ENCODE data around the gene TEC. TPM values are rescaled to one million over a fixed set of nuclear protein-coding genes. Genes with fewer than 3 reads are reported as not detected.

TEC gene
- total and polyA plus RNA-seq, 2 experiments from 2014 or later, result not detected

GRCh38 chr4:48259748-48260147, 9.9 kb downstream of the TEC start:
- no peak overlapping the region for H3K4me2 ChIP-seq (ENCODE audit: unreplicated experiment)
- no peaks in the 10 kb centered on the region for H3K4me1 ChIP-seq (ENCODE audit: insufficient read depth)
- H3K4me3 ChIP-seq, result no peak overlapping the region
- H3K9ac ChIP-seq, result no peak overlapping the region
- WGBS, 2 experiments (ENCODE audit: low coverage in 1 of 2, low lambda C conversion rate in 2 of 2, missing lambda C conversion rate in 2 of 2), result 55 to 56% methylated on average over 1 of the region's 1 CpG
- no peak for DNase-seq
- no peaks in the 10 kb centered on the region for H3K9me3 ChIP-seq (ENCODE audit: low read depth)
- no peaks in the 10 kb centered on the region for H3K9me2 ChIP-seq (ENCODE audit: insufficient read depth)
- in situ Hi-C loops (cut with MboI), result no loop called here
- no peak for TF ChIP-seq EZH2 (IDR thresholded peaks at IDR 0.05; ENCODE audit: insufficient read depth, poor library complexity, severe bottlenecking)
- TF ChIP-seq EZH2phosphoT487 (IDR thresholded peaks at IDR 0.05; ENCODE audit: insufficient read depth, low read depth), result no peak
- H3K27ac ChIP-seq, result no peak overlapping the region
- H2AFZ ChIP-seq, result no peak overlapping the region
- H3K27me3 ChIP-seq (replicated peaks; ENCODE audit: insufficient read depth), result no peaks in the 10 kb centered on the region
- no peaks in the 10 kb centered on the region for H3K79me2 ChIP-seq (ENCODE audit: insufficient read depth)
- H3K36me3 ChIP-seq (ENCODE audit: low read depth), result no peaks in the 10 kb centered on the region
- no peaks in the 10 kb centered on the region for H3F3A ChIP-seq (ENCODE audit: insufficient read depth)
- no peaks in the 10 kb centered on the region for H4K20me1 ChIP-seq (ENCODE audit: insufficient read depth)

GRCh38 chr4:48258845-48259397, 10.7 kb downstream of the TEC start:
- Histone ChIP-seq H3K4me2 (ENCODE audit: unreplicated experiment) (no peak overlapping the region), H3F3A (ENCODE audit: insufficient read depth) (no peaks in the 10 kb centered on the region), H3K27ac (no peak overlapping the region), H3K9ac (no peak overlapping the region), H3K4me3 (no peak overlapping the region), H3K27me3 (replicated peaks; ENCODE audit: insufficient read depth) (no peaks in the 10 kb centered on the region), H3K79me2 (ENCODE audit: insufficient read depth) (no peaks in the 10 kb centered on the region), H3K4me1 (ENCODE audit: insufficient read depth) (no peaks in the 10 kb centered on the region), H4K20me1 (ENCODE audit: insufficient read depth) (no peaks in the 10 kb centered on the region), H2AFZ (no peak overlapping the region), H3K9me2 (ENCODE audit: insufficient read depth) (no peaks in the 10 kb centered on the region), H3K9me3 (ENCODE audit: low read depth) (no peaks in the 10 kb centered on the region), H3K36me3 (ENCODE audit: low read depth) (no peaks in the 10 kb centered on the region)
- in situ Hi-C loops (cut with MboI), result no loop called here
- TF ChIP-seq EZH2phosphoT487 (IDR thresholded peaks at IDR 0.05; ENCODE audit: insufficient read depth, low read depth), result no peak
- TF ChIP-seq EZH2 (IDR thresholded peaks at IDR 0.05; ENCODE audit: insufficient read depth, poor library complexity, severe bottlenecking), result no peak
- 67 to 71% methylated on average over 3 of the region's 3 CpGs for WGBS, 2 experiments (ENCODE audit: low coverage in 1 of 2, low lambda C conversion rate in 2 of 2, missing lambda C conversion rate in 2 of 2)
- DNase-seq, result no peak

- Histone ChIP-seq H3K36me3 (ENCODE audit: low read depth) (no peaks in the 10 kb centered on the region), H3K9me2 (ENCODE audit: insufficient read depth) (no peaks in the 10 kb centered on the region), H3K9ac (no peak overlapping the region)
Observed at GRCh38 chr4:48255959-48256342, 13.7 kb downstream of the TEC start.

GRCh38 chr4:48255072-48255958, 14.3 kb downstream of the TEC start:
- no peaks in the 10 kb centered on the region for H3K36me3 ChIP-seq (ENCODE audit: low read depth)
- TF ChIP-seq EZH2 (IDR thresholded peaks at IDR 0.05; ENCODE audit: insufficient read depth, poor library complexity, severe bottlenecking) (no peak), EZH2phosphoT487 (IDR thresholded peaks at IDR 0.05; ENCODE audit: insufficient read depth, low read depth) (no peak)
- no peak overlapping the region for H3K4me3 ChIP-seq
- no peaks in the 10 kb centered on the region for H4K20me1 ChIP-seq (ENCODE audit: insufficient read depth)
- no peaks in the 10 kb centered on the region for H3K9me3 ChIP-seq (ENCODE audit: low read depth)
- DNase-seq, result no peak
- no peaks in the 10 kb centered on the region for H3K4me1 ChIP-seq (ENCODE audit: insufficient read depth)
- H3K79me2 ChIP-seq (ENCODE audit: insufficient read depth), result no peaks in the 10 kb centered on the region
- WGBS, 2 experiments (ENCODE audit: low coverage in 1 of 2, low lambda C conversion rate in 2 of 2, missing lambda C conversion rate in 2 of 2), result 41 to 48% methylated on average over 6 of the region's 6 CpGs
- H3F3A ChIP-seq (ENCODE audit: insufficient read depth), result no peaks in the 10 kb centered on the region
- H2AFZ ChIP-seq, result no peak overlapping the region
- H3K27ac ChIP-seq, result no peak overlapping the region
- no peak overlapping the region for H3K4me2 ChIP-seq (ENCODE audit: unreplicated experiment)
- H3K27me3 ChIP-seq (replicated peaks; ENCODE audit: insufficient read depth), result no peaks in the 10 kb centered on the region
- H3K9ac ChIP-seq, result no peak overlapping the region
- H3K9me2 ChIP-seq (ENCODE audit: insufficient read depth), result no peaks in the 10 kb centered on the region
- in situ Hi-C loops (cut with MboI), result no loop called here

More at GRCh38 chr4:48255959-48256342, 13.7 kb downstream of the TEC start:
- 62 to 74% methylated on average over 4 of the region's 4 CpGs for WGBS, 2 experiments (ENCODE audit: low coverage in 1 of 2, low lambda C conversion rate in 2 of 2, missing lambda C conversion rate in 2 of 2)
- Histone ChIP-seq H3K4me3 (no peak overlapping the region), H3K4me1 (ENCODE audit: insufficient read depth) (no peaks in the 10 kb centered on the region), H2AFZ (no peak overlapping the region), H3K27ac (no peak overlapping the region), H3F3A (ENCODE audit: insufficient read depth) (no peaks in the 10 kb centered on the region), H4K20me1 (ENCODE audit: insufficient read depth) (no peaks in the 10 kb centered on the region), H3K27me3 (replicated peaks; ENCODE audit: insufficient read depth) (no peaks in the 10 kb centered on the region), H3K4me2 (ENCODE audit: unreplicated experiment) (no peak overlapping the region), H3K9me3 (ENCODE audit: low read depth) (no peaks in the 10 kb centered on the region), H3K79me2 (ENCODE audit: insufficient read depth) (no peaks in the 10 kb centered on the region)
- no peak for TF ChIP-seq EZH2phosphoT487 (IDR thresholded peaks at IDR 0.05; ENCODE audit: insufficient read depth, low read depth)
- TF ChIP-seq EZH2 (IDR thresholded peaks at IDR 0.05; ENCODE audit: insufficient read depth, poor library complexity, severe bottlenecking), result no peak
- no peak for DNase-seq
- in situ Hi-C loops (cut with MboI), result no loop called here
